Neuronal stem cell (in vitro differentiated cells): ENCODE data around the gene VPS33A.

Source experiments
- DNase-seq: peaks from one replicate; pipeline ENCODE4 v3.0.0-alpha.2; 2013; ENCODE audit warnings: low spot score
- H2AFZ ChIP-seq: one replicate; pipeline ENCODE4 v1.6.1; 2013; ENCODE audit warnings: mild to moderate bottlenecking, low read length, inconsistent platforms
- H2AK5ac ChIP-seq: 2 replicates; pipeline ENCODE4 v1.6.1; 2013; ENCODE audit warnings: low read depth, mild to moderate bottlenecking, inconsistent platforms, low read length, moderate library complexity, mixed read lengths
- H2BK120ac ChIP-seq: 2 replicates; pipeline ENCODE4 v1.6.1; 2013; ENCODE audit warnings: low read depth, mild to moderate bottlenecking, inconsistent platforms, low read length, moderate library complexity, mixed read lengths
- H2BK12ac ChIP-seq: one replicate; pipeline ENCODE4 v1.6.1; 2013; ENCODE audit warnings: low read length, inconsistent platforms
- H2BK15ac ChIP-seq: 2 replicates; pipeline ENCODE4 v1.6.1; 2013; ENCODE audit warnings: mild to moderate bottlenecking, low read length, inconsistent platforms, mixed read lengths
- H2BK5ac ChIP-seq: one replicate; pipeline ENCODE4 v1.6.1; 2013; ENCODE audit warnings: inconsistent platforms, mild to moderate bottlenecking, low read length, moderate library complexity
- H3K14ac ChIP-seq: one replicate; pipeline ENCODE4 v1.6.1; 2013; ENCODE audit warnings: low read length, inconsistent platforms
- H3K18ac ChIP-seq: 2 replicates; pipeline ENCODE4 v1.6.1; 2013; ENCODE audit warnings: low read length, inconsistent platforms
- H3K23ac ChIP-seq: 2 replicates; pipeline ENCODE4 v1.6.1; 2013; ENCODE audit warnings: low read depth, mild to moderate bottlenecking, mixed read lengths, low read length, inconsistent platforms; ENCODE audit not compliant: poor library complexity
- H3K27ac ChIP-seq: replicated peaks from 3 replicates; pipeline ENCODE4 v1.5.1; 2013; ENCODE audit warnings: low read length, inconsistent platforms
- H3K27me3 ChIP-seq, 3 experiments: 2 replicates each; pipeline ENCODE4 v1.6.1; 2013; ENCODE audit warnings: low read length in 3 of 3, mild to moderate bottlenecking in 2 of 3, inconsistent platforms in 1 of 3, low read depth in 1 of 3, mixed read lengths in 1 of 3, moderate library complexity in 1 of 3; ENCODE audit not compliant: control insufficient read depth in 3 of 3, insufficient read depth in 3 of 3
- H3K36me3 ChIP-seq, 2 donors: replicated peaks in 1 of 2; 2 replicates each; pipeline ENCODE4 v1.6.1; 2013; ENCODE audit warnings: low read length in 2 of 2; ENCODE audit not compliant: control insufficient read depth in 2 of 2, insufficient read depth in 2 of 2
- H3K4ac ChIP-seq: 2 replicates; pipeline ENCODE4 v1.6.1; 2013; ENCODE audit warnings: inconsistent platforms, mild to moderate bottlenecking, low read length, moderate library complexity
- H3K4me1 ChIP-seq, 2 donors: 1 replicate in 1 of 2; 2 replicates in 1 of 2; pipeline ENCODE4 v1.6.1; 2013; ENCODE audit warnings: low read length in 2 of 2, low read depth in 1 of 2; ENCODE audit not compliant: control insufficient read depth in 2 of 2, insufficient read depth in 1 of 2
- H3K4me2 ChIP-seq: one replicate; pipeline ENCODE4 v1.6.1; 2013; ENCODE audit warnings: mild to moderate bottlenecking, low read length, inconsistent platforms; ENCODE audit not compliant: insufficient read depth, poor library complexity, severe bottlenecking
- H3K4me3 ChIP-seq, 2 donors: 2 replicates each; pipeline ENCODE4 v1.5.1; 2013; ENCODE audit warnings: low read length in 2 of 2, mild to moderate bottlenecking in 2 of 2, inconsistent platforms in 1 of 2, moderate library complexity in 1 of 2
- H3K79me1 ChIP-seq: one replicate; pipeline ENCODE4 v1.6.1; 2013; ENCODE audit warnings: low read depth, mild to moderate bottlenecking, inconsistent platforms, low read length, moderate library complexity
- H3K9ac ChIP-seq: one replicate; pipeline ENCODE4 v1.6.1; 2013; ENCODE audit warnings: mild to moderate bottlenecking, low read depth, low read length, inconsistent platforms; ENCODE audit not compliant: poor library complexity
- H3K9me3 ChIP-seq, 2 donors: replicated peaks in 1 of 2; 2 replicates each; pipeline versions ENCODE3 to v1.6.1; 2013; ENCODE audit warnings: low read length in 2 of 2, mild to moderate bottlenecking in 2 of 2, inconsistent platforms in 1 of 2, low read depth in 1 of 2, mixed read lengths in 1 of 2, moderate library complexity in 1 of 2; ENCODE audit not compliant: control insufficient read depth in 2 of 2, insufficient read depth in 1 of 2
- H4K8ac ChIP-seq: one replicate; pipeline ENCODE4 v1.6.1; 2013; ENCODE audit warnings: low read depth, mild to moderate bottlenecking, inconsistent platforms, low read length, moderate library complexity
- H4K91ac ChIP-seq: one replicate; pipeline ENCODE4 v1.6.1; 2013; ENCODE audit warnings: low read length, low read depth, mild to moderate bottlenecking, inconsistent platforms; ENCODE audit not compliant: poor library complexity
- WGBS, 2 donors: extraction: QIAGEN DNeasy Blood & Tissue Kit; methylation state at CpG; one replicate each; pipeline ENCODE4 v1.1.7; 2013; ENCODE audit warnings: missing lambda C conversion rate in 2 of 2, mixed read lengths in 1 of 2; ENCODE audit not compliant: insufficient read length in 2 of 2, insufficient replicate concordance in 1 of 2; ENCODE audit errors: extremely low coverage in 2 of 2; 5-methylcytosine and 5-hydroxymethylcytosine counted together

VPS33A gene

DNA sequence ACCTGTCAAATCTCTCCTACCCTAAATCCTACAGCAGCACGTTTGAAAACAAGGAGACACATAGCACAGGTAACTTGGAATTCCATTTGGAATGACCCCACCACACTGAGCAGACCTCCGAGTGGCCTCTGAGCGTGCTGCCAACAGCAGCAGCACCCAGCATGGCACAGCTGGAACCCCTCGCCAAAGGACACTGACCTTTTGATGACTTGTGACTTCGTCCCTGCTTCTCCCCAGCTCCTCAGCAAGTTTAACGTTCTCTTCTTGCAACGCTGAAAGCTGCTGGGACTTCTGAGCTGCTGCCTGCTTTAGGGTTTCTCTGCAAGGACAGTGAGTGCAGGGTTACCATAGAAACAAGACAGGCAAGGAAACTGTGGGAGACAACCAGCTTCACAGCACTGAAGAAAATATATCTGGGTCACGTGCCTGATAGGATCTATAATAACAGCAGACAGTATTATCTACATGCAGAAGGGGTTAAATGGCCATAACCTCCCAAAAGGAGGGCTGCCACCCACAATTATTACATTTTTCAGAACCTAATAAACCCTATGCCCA is 43.3 kb upstream of the VPS33A start:
- Histone ChIP-seq H2BK15ac (no peak overlapping the region), H3K9ac (no peak overlapping the region), H3K4me3 (peak overlapping the region in 1 of 2 donors; percentile 14), H4K8ac (no peak overlapping the region), H2BK120ac (no peak overlapping the region), H2AK5ac (no peak overlapping the region), H3K18ac (no peak overlapping the region), H3K27me3 (no peaks in the 10 kb centered on the region), H4K91ac (no peak overlapping the region), H2AFZ (no peak overlapping the region), H2BK12ac (no peak overlapping the region), H3K4me1 (no peaks in the 10 kb centered on the region), H3K14ac (no peak overlapping the region), H3K36me3 (peaks cover 20 to 90% of the 10 kb centered on the region in 2 donors), H3K4ac (no peak overlapping the region), H3K9me3 (no peaks in the 10 kb centered on the region), H3K4me2 (no peak overlapping the region), H3K79me1 (no peaks in the 10 kb centered on the region), H3K23ac (no peak overlapping the region), H2BK5ac (no peak overlapping the region), H3K27ac (no peak overlapping the region)
- no CpG with 5 or more reads among the region's 8 CpGs for WGBS, 2 donors
- DNase-seq, result no peak

DNA sequence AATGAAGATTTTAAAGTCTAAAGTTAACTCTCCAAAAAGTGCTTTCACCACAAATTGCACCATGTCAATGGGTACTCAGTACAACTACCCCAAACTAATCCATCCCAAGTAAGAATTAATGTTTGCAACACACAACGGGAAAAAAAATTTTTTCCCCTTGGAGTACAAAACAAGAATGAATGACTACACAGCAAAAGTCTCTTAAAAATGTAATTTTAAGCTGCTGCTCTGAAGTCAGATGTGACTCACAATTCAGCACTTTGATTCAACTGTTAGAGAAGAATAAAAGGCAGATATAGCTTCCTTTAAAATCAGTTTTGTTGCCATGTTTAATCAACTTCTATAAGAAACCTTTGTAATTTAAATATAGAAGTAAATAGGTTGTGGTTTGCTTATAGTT is 42.5 kb upstream of the VPS33A start:
- H2BK5ac ChIP-seq, result no peak overlapping the region
- no CpG with 5 or more reads among the region's 1 CpG for WGBS, 2 donors
- H3K9me3 ChIP-seq, result no peaks in the 10 kb centered on the region
- H3K36me3 ChIP-seq, result peaks cover 16 to 92% of the 10 kb centered on the region in 2 donors
- H2BK120ac ChIP-seq, result no peak overlapping the region
- no peak overlapping the region for H4K91ac ChIP-seq
- no peak overlapping the region for H3K4ac ChIP-seq
- no peaks in the 10 kb centered on the region for H3K79me1 ChIP-seq
- H2BK12ac ChIP-seq, result no peak overlapping the region
- no peak overlapping the region for H3K9ac ChIP-seq
- no peak overlapping the region for H3K4me3 ChIP-seq
- H2BK15ac ChIP-seq, result no peak overlapping the region
- no peak overlapping the region for H2AK5ac ChIP-seq
- H3K27ac ChIP-seq, result no peak overlapping the region
- no peak overlapping the region for H3K4me2 ChIP-seq
- H4K8ac ChIP-seq, result no peak overlapping the region
- no peak overlapping the region for H2AFZ ChIP-seq
- no peak for DNase-seq
- no peak overlapping the region for H3K14ac ChIP-seq
- no peaks in the 10 kb centered on the region for H3K27me3 ChIP-seq
- no peaks in the 10 kb centered on the region for H3K4me1 ChIP-seq
- no peak overlapping the region for H3K18ac ChIP-seq
- no peak overlapping the region for H3K23ac ChIP-seq

DNA sequence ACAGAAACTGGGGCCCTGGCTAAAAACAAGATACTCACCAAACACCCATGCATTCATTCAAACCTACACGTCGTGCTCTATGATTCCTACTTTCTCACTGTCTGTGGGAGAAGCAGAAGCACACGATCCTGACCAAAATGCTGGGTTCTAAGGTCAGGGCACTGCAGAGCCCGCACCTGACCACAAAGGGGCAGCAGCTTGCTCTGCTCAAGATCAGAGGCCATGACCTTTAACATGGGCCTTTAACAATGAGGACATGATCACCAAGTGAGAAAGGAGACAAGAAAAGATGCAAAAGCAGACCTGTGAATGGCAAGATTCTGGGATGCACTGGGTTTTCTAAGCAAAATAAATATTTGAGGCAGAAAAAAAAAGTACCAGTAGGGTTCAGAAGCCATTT is 40.1 kb upstream of the VPS33A start:
- Histone ChIP-seq H2AK5ac (no peak overlapping the region), H3K9ac (no peak overlapping the region), H3K23ac (no peak overlapping the region), H4K8ac (no peak overlapping the region), H3K4me2 (no peak overlapping the region), H3K9me3 (no peaks in the 10 kb centered on the region), H3K36me3 (peaks cover 15 to 92% of the 10 kb centered on the region in 2 donors), H2BK12ac (no peak overlapping the region), H3K27me3 (no peaks in the 10 kb centered on the region), H4K91ac (no peak overlapping the region), H3K14ac (no peak overlapping the region), H3K4me3 (no peak overlapping the region), H2BK15ac (no peak overlapping the region), H3K4me1 (no peaks in the 10 kb centered on the region), H3K18ac (no peak overlapping the region), H3K27ac (no peak overlapping the region), H2BK120ac (no peak overlapping the region), H3K4ac (no peak overlapping the region), H3K79me1 (no peaks in the 10 kb centered on the region), H2AFZ (no peak overlapping the region), H2BK5ac (no peak overlapping the region)
- no peak for DNase-seq
- no CpG with 5 or more reads among the region's 4 CpGs for WGBS, 2 donors

DNA sequence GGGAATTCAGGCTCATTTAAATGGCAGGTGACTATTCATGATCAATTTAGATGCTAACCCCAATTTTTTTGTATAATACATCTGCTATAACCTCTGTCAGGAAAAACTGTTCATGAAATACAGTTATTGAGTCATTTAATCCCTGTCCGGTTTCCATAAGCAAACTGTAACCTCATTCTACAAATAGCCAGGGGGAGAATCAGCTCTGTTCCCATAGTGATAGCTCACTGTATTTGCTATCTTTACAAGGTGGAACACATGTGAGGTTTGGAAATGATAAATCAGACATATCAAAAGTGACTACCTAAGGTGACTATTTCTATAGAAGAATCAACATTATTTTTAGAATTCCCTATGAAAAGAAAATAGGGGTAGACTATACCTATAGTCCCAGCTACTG is 38.6 kb upstream of the VPS33A start:
- DNase-seq, result no peak
- Histone ChIP-seq H3K36me3 (peaks cover 15 to 88% of the 10 kb centered on the region in 2 donors), H3K23ac (no peak overlapping the region), H2AK5ac (no peak overlapping the region), H3K27me3 (no peaks in the 10 kb centered on the region), H3K14ac (no peak overlapping the region), H3K4ac (no peak overlapping the region), H2BK15ac (no peak overlapping the region), H4K91ac (no peak overlapping the region), H3K9ac (no peak overlapping the region), H3K4me2 (no peak overlapping the region), H4K8ac (no peak overlapping the region), H3K27ac (no peak overlapping the region), H3K79me1 (no peaks in the 10 kb centered on the region), H3K4me3 (no peak overlapping the region), H2AFZ (no peak overlapping the region), H2BK12ac (no peak overlapping the region), H3K4me1 (no peaks in the 10 kb centered on the region), H3K9me3 (no peaks in the 10 kb centered on the region), H2BK5ac (no peak overlapping the region), H2BK120ac (no peak overlapping the region), H3K18ac (no peak overlapping the region)
- WGBS, 2 donors, result no CpG with 5 or more reads among the region's 1 CpG
